Measurements from ENCODE around the gene SLC16A12.
A peak's percentile ranks its signal among the peaks of the same experiment; 100 is the strongest.

SLC16A12 gene

GRCh38 chr10:89535171-89536012, at the start of gene SLC16A12:
Gene SLC16A12, minus strand, starts transcription at chr10:89535594. Its CDS starts 73,016 bp downstream, at chr10:89462578.
- Histone ChIP-seq H3K4me3 (ENCODE audit: low read depth, low read length) (peak within 1 kb of the TSS; percentile 68), H3K9ac (ENCODE audit: low read depth, low read length) (0 out of 2 replicates have a peak within 1 kb of the TSS, but pooled peaks have one; percentile 40), H3K27me3 (ENCODE audit: control insufficient read depth, insufficient read depth, low read length) (peaks cover 20% of the 10 kb centered on the region), H3K36me3 (ENCODE audit: control insufficient read depth, insufficient read depth, low read length) (no peaks in the 10 kb centered on the region), H3K27ac (ENCODE audit: low read depth, low read length) (peak within 1 kb of the TSS; percentile 49), H3K4me1 (ENCODE audit: control insufficient read depth, insufficient read depth, low read length) (peaks cover 31% of the 10 kb centered on the region), H3K9me3 (ENCODE audit: control insufficient read depth, insufficient read depth, low read length) (no peaks in the 10 kb centered on the region)

- Histone ChIP-seq H3K4me3 (ENCODE audit: low read depth, low read length) (no peak overlapping the region), H3K27me3 (ENCODE audit: control insufficient read depth, insufficient read depth, low read length) (no peaks in the 10 kb centered on the region), H3K4me1 (ENCODE audit: control insufficient read depth, insufficient read depth, low read length) (peaks cover 8% of the 10 kb centered on the region; the same call in 1 of the 2 replicates), H3K9ac (ENCODE audit: low read depth, low read length) (no peak overlapping the region), H3K9me3 (ENCODE audit: control insufficient read depth, insufficient read depth, low read length) (no peaks in the 10 kb centered on the region), H3K27ac (ENCODE audit: low read depth, low read length) (no peak overlapping the region), H3K36me3 (ENCODE audit: control insufficient read depth, insufficient read depth, low read length) (peaks cover 9% of the 10 kb centered on the region)
Measured at GRCh38 chr10:89582022-89582421, 46.6 kb upstream of the SLC16A12 start.

- Histone ChIP-seq H3K27me3 (ENCODE audit: control insufficient read depth, insufficient read depth, low read length) (no peaks in the 10 kb centered on the region), H3K9ac (ENCODE audit: low read depth, low read length) (no peak overlapping the region), H3K4me1 (ENCODE audit: control insufficient read depth, insufficient read depth, low read length) (peaks cover 8% of the 10 kb centered on the region; the same call in 1 of the 2 replicates)
Measured at GRCh38 chr10:89580243-89580642, 44.8 kb upstream of the SLC16A12 start.

GRCh38 chr10:89576696-89577095, 41.3 kb upstream of the SLC16A12 start:
- Histone ChIP-seq H3K4me1 (ENCODE audit: control insufficient read depth, insufficient read depth, low read length) (no peaks in the 10 kb centered on the region), H3K27me3 (ENCODE audit: control insufficient read depth, insufficient read depth, low read length) (no peaks in the 10 kb centered on the region), H3K36me3 (ENCODE audit: control insufficient read depth, insufficient read depth, low read length) (no peaks in the 10 kb centered on the region), H3K4me3 (ENCODE audit: low read depth, low read length) (no peak overlapping the region), H3K9me3 (ENCODE audit: control insufficient read depth, insufficient read depth, low read length) (no peaks in the 10 kb centered on the region), H3K9ac (ENCODE audit: low read depth, low read length) (no peak overlapping the region), H3K27ac (ENCODE audit: low read depth, low read length) (no peak overlapping the region)

More at GRCh38 chr10:89580243-89580642, 44.8 kb upstream of the SLC16A12 start:
- Histone ChIP-seq H3K36me3 (ENCODE audit: control insufficient read depth, insufficient read depth, low read length) (peaks cover 3% of the 10 kb centered on the region; the same call in 1 of the 2 replicates), H3K4me3 (ENCODE audit: low read depth, low read length) (no peak overlapping the region), H3K9me3 (ENCODE audit: control insufficient read depth, insufficient read depth, low read length) (no peaks in the 10 kb centered on the region), H3K27ac (ENCODE audit: low read depth, low read length) (no peak overlapping the region)

GRCh38 chr10:89576022-89576421, 40.6 kb upstream of the SLC16A12 start:
- Histone ChIP-seq H3K36me3 (ENCODE audit: control insufficient read depth, insufficient read depth, low read length) (no peaks in the 10 kb centered on the region), H3K27ac (ENCODE audit: low read depth, low read length) (no peak overlapping the region), H3K27me3 (ENCODE audit: control insufficient read depth, insufficient read depth, low read length) (no peaks in the 10 kb centered on the region), H3K9ac (ENCODE audit: low read depth, low read length) (no peak overlapping the region), H3K4me1 (ENCODE audit: control insufficient read depth, insufficient read depth, low read length) (no peaks in the 10 kb centered on the region), H3K9me3 (ENCODE audit: control insufficient read depth, insufficient read depth, low read length) (no peaks in the 10 kb centered on the region), H3K4me3 (ENCODE audit: low read depth, low read length) (no peak overlapping the region)

- Histone ChIP-seq H3K9me3 (ENCODE audit: control insufficient read depth, insufficient read depth, low read length) (no peaks in the 10 kb centered on the region), H3K27ac (ENCODE audit: low read depth, low read length) (no peak overlapping the region), H3K4me1 (ENCODE audit: control insufficient read depth, insufficient read depth, low read length) (no peaks in the 10 kb centered on the region), H3K9ac (ENCODE audit: low read depth, low read length) (no peak overlapping the region), H3K27me3 (ENCODE audit: control insufficient read depth, insufficient read depth, low read length) (no peaks in the 10 kb centered on the region), H3K36me3 (ENCODE audit: control insufficient read depth, insufficient read depth, low read length) (no peaks in the 10 kb centered on the region), H3K4me3 (ENCODE audit: low read depth, low read length) (no peak overlapping the region)
Measured at GRCh38 chr10:89575031-89575430, 39.6 kb upstream of the SLC16A12 start.

GRCh38 chr10:89574368-89574767, 39.0 kb upstream of the SLC16A12 start:
- H3K4me3 ChIP-seq (ENCODE audit: low read depth, low read length), result no peak overlapping the region
- no peak overlapping the region for H3K9ac ChIP-seq (ENCODE audit: low read depth, low read length)
- H3K4me1 ChIP-seq (ENCODE audit: control insufficient read depth, insufficient read depth, low read length), result no peaks in the 10 kb centered on the region
- no peak overlapping the region for H3K27ac ChIP-seq (ENCODE audit: low read depth, low read length)
- no peaks in the 10 kb centered on the region for H3K36me3 ChIP-seq (ENCODE audit: control insufficient read depth, insufficient read depth, low read length)
- H3K27me3 ChIP-seq (ENCODE audit: control insufficient read depth, insufficient read depth, low read length), result no peaks in the 10 kb centered on the region
- no peaks in the 10 kb centered on the region for H3K9me3 ChIP-seq (ENCODE audit: control insufficient read depth, insufficient read depth, low read length)

GRCh38 chr10:89567576-89568245, 32.3 kb upstream of the SLC16A12 start:
- H3K27me3 ChIP-seq (ENCODE audit: control insufficient read depth, insufficient read depth, low read length), result no peaks in the 10 kb centered on the region
- no peak overlapping the region for H3K27ac ChIP-seq (ENCODE audit: low read depth, low read length)
- peaks cover 12% of the 10 kb centered on the region for H3K4me1 ChIP-seq (ENCODE audit: control insufficient read depth, insufficient read depth, low read length)
- no peaks in the 10 kb centered on the region for H3K9me3 ChIP-seq (ENCODE audit: control insufficient read depth, insufficient read depth, low read length)
- H3K4me3 ChIP-seq (ENCODE audit: low read depth, low read length), result no peak overlapping the region
- H3K36me3 ChIP-seq (ENCODE audit: control insufficient read depth, insufficient read depth, low read length), result no peaks in the 10 kb centered on the region
- H3K9ac ChIP-seq (ENCODE audit: low read depth, low read length), result no peak overlapping the region

GRCh38 chr10:89566992-89567391, 31.6 kb upstream of the SLC16A12 start:
- Histone ChIP-seq H3K27me3 (ENCODE audit: control insufficient read depth, insufficient read depth, low read length) (no peaks in the 10 kb centered on the region), H3K36me3 (ENCODE audit: control insufficient read depth, insufficient read depth, low read length) (no peaks in the 10 kb centered on the region), H3K9ac (ENCODE audit: low read depth, low read length) (no peak overlapping the region), H3K9me3 (ENCODE audit: control insufficient read depth, insufficient read depth, low read length) (no peaks in the 10 kb centered on the region), H3K4me1 (ENCODE audit: control insufficient read depth, insufficient read depth, low read length) (peaks cover 19% of the 10 kb centered on the region), H3K27ac (ENCODE audit: low read depth, low read length) (no peak overlapping the region), H3K4me3 (ENCODE audit: low read depth, low read length) (no peak overlapping the region)

GRCh38 chr10:89566095-89566950, 30.9 kb upstream of the SLC16A12 start:
- Histone ChIP-seq H3K9ac (ENCODE audit: low read depth, low read length) (no peak overlapping the region), H3K27me3 (ENCODE audit: control insufficient read depth, insufficient read depth, low read length) (no peaks in the 10 kb centered on the region), H3K36me3 (ENCODE audit: control insufficient read depth, insufficient read depth, low read length) (no peaks in the 10 kb centered on the region), H3K9me3 (ENCODE audit: control insufficient read depth, insufficient read depth, low read length) (no peaks in the 10 kb centered on the region), H3K27ac (ENCODE audit: low read depth, low read length) (no peak overlapping the region), H3K4me1 (ENCODE audit: control insufficient read depth, insufficient read depth, low read length) (peaks cover 26% of the 10 kb centered on the region), H3K4me3 (ENCODE audit: low read depth, low read length) (no peak overlapping the region)
